Measurements from ENCODE around the gene IL4I1. TPM values are rescaled to one million over a fixed set of nuclear protein-coding genes. Genes with fewer than 3 reads are reported as not detected.

The IL4I1 gene
- total RNA-seq, 1 experiment from 2014 or later, result 0.61 TPM

DNA sequence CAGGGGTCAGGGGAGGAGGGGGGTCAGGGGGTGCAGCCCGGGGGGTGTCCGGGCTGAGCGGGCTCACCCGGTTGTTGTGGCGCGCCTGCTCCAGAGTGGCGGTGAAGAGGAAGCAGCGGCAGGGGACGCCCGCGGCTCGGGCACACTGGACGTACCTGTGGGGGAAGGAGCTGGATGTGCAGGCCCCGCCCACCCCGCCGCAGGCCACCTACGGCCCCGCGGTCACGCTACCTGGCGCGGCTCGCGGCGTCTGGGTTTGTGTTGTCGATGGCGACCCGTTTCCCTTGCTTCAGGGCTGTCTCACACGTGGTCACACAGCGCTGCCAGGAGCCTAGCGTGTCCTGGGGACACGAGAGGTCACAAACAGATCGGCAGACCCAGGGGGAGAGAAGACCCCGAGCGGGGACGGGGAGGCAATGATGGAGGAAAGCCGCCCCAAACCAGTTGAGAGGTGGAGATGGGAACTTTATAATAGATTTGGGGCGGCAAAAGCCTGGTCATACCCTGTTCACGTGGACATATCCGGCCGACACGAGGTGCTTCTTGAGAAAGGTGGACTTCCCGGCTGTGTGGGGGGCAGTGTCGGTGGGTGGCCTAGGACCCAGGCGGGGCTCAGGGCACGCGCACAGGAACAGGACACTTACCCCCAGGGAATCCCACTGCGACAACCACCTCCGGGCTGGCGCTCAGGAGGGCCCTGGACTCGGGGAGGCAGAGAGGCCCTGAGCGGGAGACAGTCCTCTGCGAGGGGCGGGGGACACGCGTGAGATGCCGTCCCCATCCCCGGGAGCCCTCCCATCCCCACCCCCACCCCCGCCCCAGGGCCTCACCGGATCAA lies 34.9 kb downstream of the IL4I1 start:
- Mint-ChIP-seq H3K9me3 (peaks cover 0 to 4% of the 10 kb centered on the region in 2 experiments; a peak in 1 of 5 replicates), H3K36me3 (ENCODE audit: insufficient read depth in 1 of 3, low read depth in 3 of 3) (peaks cover 29 to 85% (median 65%) of the 10 kb centered on the region in 3 experiments), H3K4me3 (no peak overlapping the region), H3K27ac (peak overlapping the region in 2 of 3 experiments; percentile 74 to 84; a peak in 3 of 7 replicates), H3K4me1 (peaks cover 22 to 40% of the 10 kb centered on the region in 2 experiments), H3K27me3 (ENCODE audit: low read depth) (peaks cover 3% of the 10 kb centered on the region)
- Histone ChIP-seq H4K20me1 (ENCODE audit: control insufficient read depth, insufficient read depth, insufficient read length) (peaks cover 3% of the 10 kb centered on the region), H2AFZ (ENCODE audit: low read length) (no peak overlapping the region), H2BK12ac (ENCODE audit: insufficient read length, low read depth, low read length) (no peak overlapping the region), H2AK5ac (ENCODE audit: insufficient read length, low read length) (no peak overlapping the region), H3K79me2 (ENCODE audit: insufficient read depth, low read length) (no peaks in the 10 kb centered on the region; the same call in 1 of the 2 replicates), H4K5ac (ENCODE audit: insufficient read length, low read depth, low read length) (no peak overlapping the region), H3K27me3 (ENCODE audit: insufficient read depth, low read length) (no peaks in the 10 kb centered on the region), H3K4me1 (ENCODE audit: insufficient read depth, low read length) (no peaks in the 10 kb centered on the region), H3K23ac (ENCODE audit: insufficient read length, low read depth, low read length) (no peak overlapping the region), H3T11ph (ENCODE audit: low read length) (no peak overlapping the region), H3K4me2 (ENCODE audit: insufficient read depth, insufficient read length, low read length) (no peak overlapping the region), H4K91ac (ENCODE audit: insufficient read length, low read depth, low read length) (no peak overlapping the region), H3K23me2 (ENCODE audit: insufficient read length, low read depth, low read length, poor library complexity, severe bottlenecking) (peaks cover 5% of the 10 kb centered on the region), H3K9ac (ENCODE audit: extremely low read depth, insufficient read length, low read length) (no peak overlapping the region), H3K4ac (ENCODE audit: low read depth, low read length) (no peak overlapping the region), H3K18ac (ENCODE audit: insufficient read length, low read depth, low read length) (no peak overlapping the region), H3K27ac (ENCODE audit: insufficient read length, low read depth, low read length) (no peak overlapping the region), H3K9me3 (ENCODE audit: control insufficient read depth, low read depth, low read length) (no peaks in the 10 kb centered on the region), H3K56ac (ENCODE audit: insufficient read length, low read depth, low read length) (no peak overlapping the region), H2BK120ac (ENCODE audit: low read depth, low read length, poor library complexity, severe bottlenecking) (no peak overlapping the region), H3K79me1 (ENCODE audit: insufficient read depth, low read depth, low read length, poor library complexity, severe bottlenecking) (peaks cover 5% of the 10 kb centered on the region), H2BK20ac (ENCODE audit: low read depth, low read length, poor library complexity, severe bottlenecking) (no peak overlapping the region), H3K14ac (ENCODE audit: insufficient read depth, low read length) (no peak overlapping the region), H4K8ac (replicated peaks; ENCODE audit: insufficient read length, low read depth, low read length) (no peak overlapping the region), H2BK15ac (ENCODE audit: low read depth, low read length) (no peak overlapping the region), H2BK5ac (ENCODE audit: insufficient read length, low read length) (no peak overlapping the region)
- no CpG with 5 or more reads among the region's 60 CpGs for WGBS (ENCODE audit: extremely low coverage, insufficient read length, low lambda C conversion rate)
- peak; percentile 54 for DNase-seq
- TF ChIP-seq CTCF (conservative IDR thresholded peaks at IDR 0.05), result no peak

Measured in H9 (cell line).